GM19467 (cell line): ENCODE measurements around the gene SCAI.

Experiments
- ATAC-seq: cut with Tn5 transposase; IDR thresholded peaks from one replicate; pipeline ENCODE4 v1.9.1; 2021; ENCODE audit warnings: mild to moderate bottlenecking, moderate library complexity; ENCODE audit not compliant: unreplicated experiment

SCAI gene

DNA sequence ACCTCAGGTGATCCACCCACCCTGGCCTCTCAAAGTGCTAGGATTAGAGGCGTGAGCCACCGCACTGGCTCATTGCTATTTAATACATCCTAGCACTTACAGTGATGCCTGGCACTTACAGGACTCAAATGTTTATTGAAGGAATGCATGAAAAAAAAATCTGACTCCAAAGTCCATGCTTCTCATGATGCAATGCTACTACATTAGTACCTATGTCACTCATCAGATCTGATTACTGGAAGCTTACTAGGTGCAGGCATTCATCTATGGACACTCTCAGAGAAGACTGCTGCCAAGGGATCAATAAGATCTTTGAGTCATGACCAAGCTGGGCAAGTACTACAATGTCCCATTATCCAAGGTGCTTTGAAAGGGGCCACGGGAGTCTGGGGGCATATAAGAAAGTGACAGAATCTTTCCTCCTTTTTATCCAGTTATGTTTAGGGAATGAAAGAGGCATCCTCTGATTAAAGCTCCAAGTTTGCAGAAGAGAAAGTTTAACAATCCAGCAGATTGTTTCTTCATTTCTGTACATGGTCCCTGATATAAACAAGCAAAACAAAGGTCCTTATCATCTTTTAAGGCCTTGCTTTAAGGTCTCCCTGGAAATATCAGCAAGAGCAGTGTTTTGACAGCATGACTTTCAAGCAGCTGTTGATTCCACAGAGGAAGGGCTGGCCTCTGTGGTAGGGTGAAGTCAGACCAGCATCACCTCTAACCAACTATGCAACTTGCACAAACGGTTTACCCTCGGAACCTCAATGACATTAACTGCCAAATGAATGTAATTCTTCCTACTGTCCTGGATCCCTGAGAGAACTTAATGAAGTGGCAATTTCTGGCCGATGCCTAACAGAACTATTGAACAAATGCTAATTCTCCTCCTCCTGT lies 245.5 kb downstream of the SCAI start:
- ATAC-seq, result no peak

DNA sequence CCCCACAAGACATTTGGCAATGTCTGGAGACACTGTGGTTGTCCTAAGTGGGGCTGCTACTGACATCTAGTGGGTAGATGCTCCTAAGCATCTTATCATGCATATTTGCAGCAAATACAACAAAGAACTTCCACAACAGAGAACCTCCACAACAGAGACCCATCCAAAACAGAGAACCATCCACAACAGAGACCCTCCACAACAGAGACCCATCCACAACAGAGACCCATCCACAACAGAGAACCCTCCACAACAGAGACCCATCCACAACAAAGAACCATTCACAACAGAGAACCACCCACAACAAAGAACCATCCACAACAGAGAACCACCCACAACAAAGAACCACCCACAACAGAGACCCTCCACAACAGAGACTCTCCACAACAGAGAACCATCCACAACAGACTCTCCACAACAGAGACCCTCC lies 248.6 kb downstream of the SCAI start:
- no peak for ATAC-seq

DNA sequence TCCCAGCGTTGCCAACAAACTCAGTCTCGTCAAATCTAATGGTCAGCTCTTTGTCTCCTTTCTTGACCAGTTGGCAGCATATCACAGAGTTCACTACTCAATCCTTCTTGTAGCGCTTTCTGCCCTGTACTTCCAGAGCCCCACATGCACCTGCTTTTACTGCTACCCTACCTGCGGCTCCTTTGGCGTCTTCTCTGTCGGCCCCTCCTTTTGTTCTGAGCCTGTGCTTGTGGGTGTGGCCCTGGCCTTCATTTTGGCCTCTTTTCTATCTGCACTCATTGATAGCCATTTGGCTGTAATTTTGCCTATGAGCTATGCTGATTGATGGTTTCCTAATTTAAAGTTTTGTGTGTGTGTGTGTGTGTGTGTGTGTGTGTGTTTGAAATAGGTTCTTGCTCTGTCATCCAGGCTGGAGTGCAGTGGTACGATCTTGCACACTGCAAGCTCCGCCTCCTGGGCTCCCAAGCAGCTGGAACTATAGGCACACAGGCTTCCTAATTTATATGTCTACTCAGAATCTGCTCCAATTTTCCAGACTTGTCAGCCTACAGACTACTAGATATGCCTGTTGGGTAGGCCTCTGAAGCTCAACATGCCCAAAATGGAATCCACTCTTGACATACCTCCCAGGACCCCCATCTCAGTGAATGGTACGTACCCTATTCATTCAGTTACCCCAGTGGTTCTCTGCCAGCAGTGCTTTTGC lies 249.1 kb downstream of the SCAI start:
- no peak for ATAC-seq
